ACC112 (cell line): ENCODE data around the gene ITGBL1.

ENCODE experiments used
- H2AFZ ChIP-seq: fragments of 200-600 bp; sonication (generic); one replicate; pipeline ENCODE4 v1.6.0; 2017; ENCODE audit warnings: antibody characterized with exemption, low read length; ENCODE audit not compliant: unreplicated experiment
- H3K27ac ChIP-seq: fragments of 200-600 bp; sonication (generic); 2 replicates; pipeline ENCODE4 v1.5.1; 2014; ENCODE audit warnings: low read depth, mild to moderate bottlenecking, antibody characterized with exemption, low read length, moderate library complexity
- H3K27me3 ChIP-seq: fragments of 200-600 bp; sonication (generic); 2 replicates; pipeline ENCODE4 v1.6.1; 2014; ENCODE audit warnings: mild to moderate bottlenecking, antibody characterized with exemption, low read length, moderate library complexity, mixed read lengths; ENCODE audit not compliant: insufficient read depth
- H3K36me3 ChIP-seq: fragments of 200-600 bp; sonication (generic); 2 replicates; pipeline ENCODE4 v1.6.1; 2016; ENCODE audit warnings: mild to moderate bottlenecking, antibody characterized with exemption, low read length, moderate library complexity, mixed read lengths; ENCODE audit not compliant: insufficient read depth
- H3K4me1 ChIP-seq: fragments of 200-600 bp; sonication (generic); one replicate; pipeline ENCODE4 v1.6.1; 2016; ENCODE audit warnings: low read length, mixed read lengths; ENCODE audit not compliant: insufficient read depth, unreplicated experiment, control insufficient read depth
- H3K4me3 ChIP-seq: fragments of 200-600 bp; sonication (generic); 2 replicates; pipeline ENCODE4 v1.5.1; 2014; ENCODE audit warnings: mild to moderate bottlenecking, low read depth, low read length
- H3K79me2 ChIP-seq: fragments of 200-600 bp; sonication (generic); one replicate; pipeline ENCODE4 v1.6.0; 2016; ENCODE audit warnings: low read length; ENCODE audit not compliant: control insufficient read depth, unreplicated experiment, insufficient read depth

The ITGBL1 gene

DNA sequence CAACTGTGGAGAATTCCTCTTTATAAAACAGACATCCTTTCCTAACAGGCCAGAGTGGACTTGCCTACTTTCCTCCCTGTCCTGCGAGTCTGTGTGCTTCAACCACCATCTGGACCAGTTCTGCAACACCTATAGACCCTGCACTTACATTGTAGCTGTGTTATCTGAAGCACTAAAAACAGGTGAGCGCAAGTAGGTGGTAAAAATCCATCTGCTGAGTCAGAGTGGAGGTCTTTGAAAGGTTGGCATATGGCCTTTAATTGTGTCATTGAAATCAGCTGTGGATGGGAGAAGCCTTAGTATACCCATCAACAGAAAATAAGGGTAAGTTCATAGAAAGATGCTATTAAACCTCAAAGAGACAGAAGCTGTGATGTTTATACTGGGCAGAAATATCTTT lies 28.6 kb upstream of the ITGBL1 start:
- Histone ChIP-seq H3K36me3 (no peaks in the 10 kb centered on the region), H2AFZ (no peak overlapping the region), H3K27me3 (no peaks in the 10 kb centered on the region), H3K4me3 (no peak overlapping the region), H3K4me1 (peaks cover 3% of the 10 kb centered on the region), H3K27ac (no peak overlapping the region), H3K79me2 (no peaks in the 10 kb centered on the region)

DNA sequence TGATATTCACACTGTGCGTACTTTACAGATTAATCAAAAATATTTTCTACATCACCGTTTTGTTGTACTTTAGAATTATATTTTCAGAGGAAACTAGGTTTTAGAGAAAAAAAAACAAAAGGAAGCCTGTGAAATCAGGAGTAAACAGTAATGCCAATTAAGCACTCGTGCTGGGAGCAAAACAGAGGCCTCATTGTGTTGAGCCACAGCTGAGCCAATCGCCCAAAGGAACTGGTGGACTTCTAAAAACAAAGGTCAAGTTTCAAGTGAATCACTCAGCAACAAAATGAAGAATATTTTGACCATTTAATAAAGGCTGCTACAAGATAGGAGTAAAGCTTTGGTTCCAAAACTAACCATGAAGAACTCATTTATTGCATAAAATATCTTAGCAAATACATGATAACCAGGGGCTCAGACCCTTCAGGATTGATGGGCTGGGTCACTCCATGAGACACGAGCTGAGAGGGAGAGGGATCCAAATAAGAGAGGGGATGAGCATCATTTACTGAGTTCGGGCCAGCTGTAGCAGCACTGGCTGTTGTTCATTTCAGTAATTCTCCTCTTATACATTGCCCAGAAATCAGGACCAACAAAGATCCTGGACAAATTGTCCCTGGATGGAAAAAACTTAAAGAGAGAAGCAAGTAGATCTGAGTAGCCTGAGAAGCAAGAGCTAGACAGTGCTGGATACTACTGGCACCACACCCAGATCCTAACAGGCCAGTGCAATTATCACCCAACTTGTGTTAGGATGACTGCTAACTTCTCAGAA lies 27.9 kb upstream of the ITGBL1 start:
- Histone ChIP-seq H3K36me3 (no peaks in the 10 kb centered on the region), H3K4me1 (peaks cover 3% of the 10 kb centered on the region), H3K4me3 (no peak overlapping the region), H2AFZ (peak overlapping the region; percentile 43), H3K27me3 (no peaks in the 10 kb centered on the region), H3K27ac (no peak overlapping the region), H3K79me2 (no peaks in the 10 kb centered on the region)

DNA sequence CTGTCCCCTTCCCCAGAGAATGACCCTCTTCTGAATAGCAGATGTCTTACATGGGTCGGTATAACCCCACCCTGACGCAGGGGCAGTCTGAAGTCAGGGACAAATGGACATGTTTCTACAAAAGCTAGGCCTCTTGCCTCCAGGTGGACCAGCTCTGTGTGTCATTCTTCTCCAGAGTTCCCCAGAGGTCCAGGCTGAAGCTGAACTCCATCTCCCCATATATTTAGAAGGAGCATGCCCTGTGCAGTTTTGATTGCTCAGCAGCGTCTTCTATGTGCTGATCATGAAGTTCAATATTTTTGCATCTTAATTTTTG lies 27.4 kb upstream of the ITGBL1 start:
- Histone ChIP-seq H3K36me3 (no peaks in the 10 kb centered on the region), H3K79me2 (no peaks in the 10 kb centered on the region), H3K27ac (no peak overlapping the region), H3K4me3 (no peak overlapping the region), H3K27me3 (no peaks in the 10 kb centered on the region), H3K4me1 (peaks cover 3% of the 10 kb centered on the region), H2AFZ (no peak overlapping the region)

DNA sequence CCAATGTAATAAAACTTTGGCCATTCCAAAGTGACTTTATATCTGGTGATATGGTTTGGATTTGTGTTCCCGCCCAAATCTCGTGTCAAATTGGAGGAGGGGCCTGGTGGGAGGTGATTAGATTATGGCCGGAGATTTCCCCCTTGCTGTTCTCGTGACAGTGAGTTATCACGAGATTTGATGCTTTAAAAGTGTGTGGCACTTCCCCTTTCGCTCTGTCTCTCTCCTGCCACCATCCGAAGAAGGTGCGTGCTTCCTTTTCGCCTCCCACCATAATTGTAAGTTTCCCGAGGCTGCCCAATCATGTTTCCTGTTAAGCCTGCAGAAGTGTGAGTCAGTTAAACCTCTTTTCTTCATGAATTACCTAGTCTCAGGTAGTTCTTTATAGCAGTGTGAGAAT lies 26.9 kb upstream of the ITGBL1 start:
- Histone ChIP-seq H3K36me3 (no peaks in the 10 kb centered on the region), H3K4me1 (peaks cover 3% of the 10 kb centered on the region), H3K79me2 (no peaks in the 10 kb centered on the region), H3K4me3 (no peak overlapping the region), H2AFZ (no peak overlapping the region), H3K27me3 (no peaks in the 10 kb centered on the region), H3K27ac (no peak overlapping the region)

DNA sequence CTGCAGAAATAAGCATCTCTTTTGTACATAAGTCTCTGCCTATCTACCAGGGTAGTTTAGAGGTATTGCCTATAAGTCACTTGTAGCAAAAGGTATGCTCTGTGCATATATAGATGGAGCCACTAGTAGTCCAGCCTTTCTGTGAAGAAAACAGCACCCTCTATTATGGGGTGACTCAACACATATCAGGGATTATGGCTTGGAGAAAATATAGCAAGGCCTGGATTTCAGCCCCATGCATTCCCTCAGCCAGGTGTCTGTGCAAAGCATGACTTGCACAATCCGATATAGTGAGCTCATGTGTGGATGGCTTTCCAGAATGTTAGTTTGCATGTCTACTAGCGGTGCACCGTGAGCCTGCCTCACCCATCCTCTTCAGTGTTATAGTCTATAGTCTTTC lies 22.7 kb upstream of the ITGBL1 start:
- no peaks in the 10 kb centered on the region for H3K27me3 ChIP-seq
- no peak overlapping the region for H2AFZ ChIP-seq
- H3K4me3 ChIP-seq: no peak overlapping the region
- H3K36me3 ChIP-seq: no peaks in the 10 kb centered on the region
- H3K79me2 ChIP-seq: no peaks in the 10 kb centered on the region
- H3K4me1 ChIP-seq: peaks cover under 1% of the 10 kb centered on the region
- no peak overlapping the region for H3K27ac ChIP-seq

DNA sequence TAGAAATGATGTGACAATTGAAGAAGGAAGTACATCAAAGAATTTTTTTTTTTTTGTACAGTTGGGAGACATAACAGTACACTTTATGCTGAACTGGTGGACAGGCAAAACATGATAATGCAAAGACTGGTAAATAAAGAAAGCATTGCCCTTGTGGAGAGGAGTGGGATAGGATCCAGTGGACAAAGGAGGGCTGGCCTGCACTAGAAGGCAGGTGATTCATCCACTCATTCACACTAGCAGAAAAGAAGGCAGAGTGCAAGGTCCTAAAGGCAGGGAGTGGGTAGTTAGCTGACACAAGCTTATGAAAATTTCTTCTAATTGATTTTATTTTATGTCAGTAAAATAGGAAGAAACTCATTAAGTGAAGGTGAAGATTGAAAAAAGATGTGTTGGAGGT lies 18.6 kb upstream of the ITGBL1 start:
- H3K27me3 ChIP-seq: no peaks in the 10 kb centered on the region
- H3K4me3 ChIP-seq: no peak overlapping the region
- H3K27ac ChIP-seq: no peak overlapping the region
- H2AFZ ChIP-seq: no peak overlapping the region
- no peaks in the 10 kb centered on the region for H3K79me2 ChIP-seq
- H3K36me3 ChIP-seq: no peaks in the 10 kb centered on the region
- no peaks in the 10 kb centered on the region for H3K4me1 ChIP-seq

DNA sequence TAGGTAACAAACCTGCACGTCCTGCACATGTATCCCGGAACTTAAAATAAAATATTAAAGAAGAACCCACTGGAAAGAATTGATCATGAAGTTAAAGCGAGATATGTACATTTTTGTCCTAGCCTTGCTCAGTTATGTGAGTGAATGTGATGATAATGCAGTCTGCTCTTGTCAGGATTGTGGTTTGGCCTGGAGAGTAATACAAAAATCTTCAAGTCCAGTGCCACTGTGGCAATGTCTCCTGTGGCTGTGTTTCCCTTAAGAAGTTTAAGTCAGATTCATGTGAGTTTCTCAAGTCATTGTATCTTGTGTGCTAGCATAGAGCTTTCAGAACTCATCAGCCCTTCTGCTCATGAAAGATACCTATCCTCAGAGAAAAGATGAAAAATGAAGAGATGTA lies 18.0 kb upstream of the ITGBL1 start:
- no peak overlapping the region for H3K27ac ChIP-seq
- no peak overlapping the region for H3K4me3 ChIP-seq
- no peaks in the 10 kb centered on the region for H3K36me3 ChIP-seq
- no peaks in the 10 kb centered on the region for H3K4me1 ChIP-seq
- no peaks in the 10 kb centered on the region for H3K79me2 ChIP-seq
- no peak overlapping the region for H2AFZ ChIP-seq
- no peaks in the 10 kb centered on the region for H3K27me3 ChIP-seq

DNA sequence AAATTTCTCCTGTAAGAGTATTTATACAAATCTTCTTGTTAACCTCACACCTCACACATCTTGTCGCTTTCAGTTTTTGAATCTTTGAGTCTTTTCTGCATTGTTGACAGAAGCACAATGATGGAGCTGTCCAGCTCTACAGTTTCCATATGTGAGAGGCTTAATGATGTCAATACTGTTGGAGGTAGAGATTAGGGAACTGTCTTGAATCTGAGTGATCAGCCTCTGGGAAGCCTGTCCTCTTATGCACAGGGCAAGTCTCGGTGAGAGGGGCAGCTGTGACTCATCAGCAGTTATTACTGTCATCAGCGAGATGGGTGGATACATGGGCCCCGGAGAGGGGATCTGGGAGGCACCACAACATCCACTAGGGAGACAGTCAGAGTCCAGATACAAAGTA lies 4.6 kb upstream of the ITGBL1 start:
- Histone ChIP-seq H3K27ac (no peak overlapping the region), H3K4me3 (no peak overlapping the region), H3K79me2 (peaks cover 14% of the 10 kb centered on the region), H2AFZ (no peak overlapping the region), H3K27me3 (no peaks in the 10 kb centered on the region), H3K36me3 (no peaks in the 10 kb centered on the region), H3K4me1 (peaks cover 32% of the 10 kb centered on the region)

DNA sequence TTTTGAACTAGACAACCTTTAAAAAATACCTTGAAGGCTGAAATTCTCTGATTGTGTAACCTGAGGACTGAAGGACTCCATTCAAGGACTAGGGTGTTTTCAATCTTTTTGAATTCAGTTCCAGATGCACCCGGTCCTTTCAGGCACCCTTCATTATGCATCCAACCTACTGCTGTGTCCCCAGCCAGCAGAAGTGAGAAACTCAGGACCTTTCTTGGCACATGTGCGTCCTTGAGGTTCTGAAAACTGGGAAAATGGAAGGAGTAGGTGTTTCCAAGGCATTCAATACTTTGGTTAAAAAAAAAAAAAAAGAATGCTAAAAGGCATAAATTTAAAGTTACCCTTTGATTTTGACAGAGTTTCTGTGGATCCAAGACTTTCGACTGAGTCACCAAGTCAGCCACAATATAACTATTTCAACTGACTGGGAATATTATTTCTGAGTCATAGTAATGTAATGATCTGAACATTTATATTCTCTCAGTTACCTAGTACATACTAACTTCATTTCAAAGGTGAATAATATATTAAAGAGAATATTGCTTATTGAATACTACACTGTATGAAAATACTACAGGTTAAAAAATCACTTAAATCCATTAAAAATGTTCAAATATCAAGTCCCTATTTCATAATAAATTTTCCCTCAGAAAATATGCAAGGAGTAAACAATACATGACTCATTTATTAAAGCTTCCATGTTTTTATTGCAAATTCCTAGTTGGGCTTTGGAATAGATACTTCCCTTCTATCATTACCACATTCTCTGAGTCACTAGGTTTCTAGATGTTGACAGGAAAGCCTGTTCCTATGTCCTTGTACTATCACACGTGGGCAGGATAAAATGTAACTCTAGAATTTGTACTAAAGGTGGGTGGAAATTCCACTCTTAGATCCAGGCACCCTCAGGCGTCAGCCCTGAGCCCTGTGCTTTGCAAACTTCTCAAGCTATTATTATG lies 2.4 kb upstream of the ITGBL1 start:
- no peaks in the 10 kb centered on the region for H3K36me3 ChIP-seq
- peak overlapping the region; percentile 89; the same call in 1 of the 2 replicates for H3K4me3 ChIP-seq
- no peak overlapping the region for H2AFZ ChIP-seq
- no peaks in the 10 kb centered on the region for H3K27me3 ChIP-seq
- peaks cover 27% of the 10 kb centered on the region for H3K79me2 ChIP-seq
- H3K4me1 ChIP-seq: peaks cover 36% of the 10 kb centered on the region
- peak overlapping the region; percentile 90 for H3K27ac ChIP-seq

DNA sequence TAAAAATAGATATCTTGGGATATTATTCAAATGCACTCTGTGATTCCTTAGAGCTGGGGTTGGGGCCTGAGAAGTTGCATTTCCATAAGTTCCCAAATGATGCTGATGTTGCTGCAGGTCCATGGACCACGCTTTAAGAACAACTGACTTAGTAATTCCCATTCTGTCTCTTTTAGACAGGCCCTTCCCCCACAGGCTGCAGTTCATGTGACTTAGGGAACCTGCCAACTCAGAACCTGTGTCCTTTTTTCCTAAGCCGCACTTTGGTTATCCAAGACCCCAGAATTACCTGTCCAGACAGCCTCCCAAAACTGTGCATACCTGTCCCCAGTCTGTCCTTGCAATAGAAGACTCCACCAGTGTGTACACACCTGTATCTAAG lies 1.7 kb upstream of the ITGBL1 start:
- H3K36me3 ChIP-seq: no peaks in the 10 kb centered on the region
- H3K79me2 ChIP-seq: peaks cover 27% of the 10 kb centered on the region
- peak overlapping the region; percentile 90 for H3K27ac ChIP-seq
- H3K4me3 ChIP-seq: peak overlapping the region; percentile 89
- no peak overlapping the region for H2AFZ ChIP-seq
- H3K4me1 ChIP-seq: peaks cover 39% of the 10 kb centered on the region
- H3K27me3 ChIP-seq: no peaks in the 10 kb centered on the region

DNA sequence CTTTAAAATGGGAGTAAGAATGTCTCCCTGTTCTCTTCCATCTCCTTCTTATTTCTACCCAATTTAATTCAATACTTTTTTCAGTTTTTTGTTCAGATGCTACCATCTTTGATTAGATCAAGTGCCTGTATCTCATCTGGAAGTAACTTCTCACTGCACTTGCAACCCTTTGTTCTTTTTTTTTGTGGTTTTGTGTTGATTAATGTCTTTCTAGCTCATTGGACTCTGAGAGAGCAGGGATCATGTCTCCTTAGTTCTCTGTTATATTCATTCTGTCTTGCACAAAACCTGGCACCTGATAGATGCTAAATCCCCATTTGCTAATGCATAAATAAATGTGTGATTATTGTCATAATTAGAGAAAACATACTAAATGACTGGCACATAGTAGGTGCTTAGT lies 834 bp upstream of the ITGBL1 start:
- H3K27me3 ChIP-seq: no peaks in the 10 kb centered on the region
- H3K4me3 ChIP-seq: peak overlapping the region; percentile 89
- H3K27ac ChIP-seq: peak overlapping the region; percentile 90
- peaks cover 2% of the 10 kb centered on the region; the same call in 1 of the 2 replicates for H3K36me3 ChIP-seq
- H3K79me2 ChIP-seq: peaks cover 33% of the 10 kb centered on the region
- H3K4me1 ChIP-seq: peaks cover 46% of the 10 kb centered on the region
- no peak overlapping the region for H2AFZ ChIP-seq
